ENCODE data around the gene RSU1.

DNA sequence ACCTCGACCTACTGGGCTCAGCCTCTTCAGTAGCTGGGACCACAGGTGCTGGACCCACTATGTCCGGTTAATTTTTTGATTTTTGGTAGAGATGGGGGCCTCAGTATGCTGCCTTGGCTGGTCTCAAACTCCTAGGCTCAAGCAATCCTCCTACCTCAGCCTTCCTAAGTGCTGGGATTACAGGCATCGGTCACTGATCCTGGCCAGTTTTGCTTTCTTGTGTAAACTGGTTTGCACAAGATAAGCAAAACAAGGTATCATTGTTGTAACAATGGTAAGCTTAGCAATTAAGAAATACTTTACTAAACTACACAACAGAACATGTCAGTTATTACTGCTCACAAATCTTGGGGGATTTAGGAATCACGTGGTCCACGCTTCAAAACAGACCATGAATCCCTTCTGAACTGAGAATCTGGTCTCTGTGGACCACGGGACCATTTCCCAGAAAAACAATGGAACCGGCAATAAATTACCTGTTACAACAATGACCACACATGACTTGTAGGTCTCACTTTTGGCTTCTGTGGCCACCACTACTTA is 36.8 kb downstream of the RSU1 start:
- TF ChIP-seq, protein P1, sequence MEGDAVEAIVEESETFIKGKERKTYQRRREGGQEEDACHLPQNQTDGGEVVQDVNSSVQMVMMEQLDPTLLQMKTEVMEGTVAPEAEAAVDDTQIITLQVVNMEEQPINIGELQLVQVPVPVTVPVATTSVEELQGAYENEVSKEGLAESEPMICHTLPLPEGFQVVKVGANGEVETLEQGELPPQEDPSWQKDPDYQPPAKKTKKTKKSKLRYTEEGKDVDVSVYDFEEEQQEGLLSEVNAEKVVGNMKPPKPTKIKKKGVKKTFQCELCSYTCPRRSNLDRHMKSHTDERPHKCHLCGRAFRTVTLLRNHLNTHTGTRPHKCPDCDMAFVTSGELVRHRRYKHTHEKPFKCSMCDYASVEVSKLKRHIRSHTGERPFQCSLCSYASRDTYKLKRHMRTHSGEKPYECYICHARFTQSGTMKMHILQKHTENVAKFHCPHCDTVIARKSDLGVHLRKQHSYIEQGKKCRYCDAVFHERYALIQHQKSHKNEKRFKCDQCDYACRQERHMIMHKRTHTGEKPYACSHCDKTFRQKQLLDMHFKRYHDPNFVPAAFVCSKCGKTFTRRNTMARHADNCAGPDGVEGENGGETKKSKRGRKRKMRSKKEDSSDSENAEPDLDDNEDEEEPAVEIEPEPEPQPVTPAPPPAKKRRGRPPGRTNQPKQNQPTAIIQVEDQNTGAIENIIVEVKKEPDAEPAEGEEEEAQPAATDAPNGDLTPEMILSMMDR (IDR thresholded peaks at IDR 0.05), result no peak
- TF ChIP-seq POLR2A (IDR thresholded peaks at IDR 0.05), result no peak
